VCaP (cell line): ENCODE measurements around the gene BHLHE40.

ENCODE experiments used
- H3K27ac ChIP-seq: fragments of 450-650 bp; 2 replicates; pipeline ENCODE4 v1.5.1; 2017
- CTCF ChIP-seq: fragments of 450-650 bp; conservative IDR thresholded peaks from 2 replicates; pipeline ENCODE4 v1.5.1; 2017; ENCODE audit warnings: mild to moderate bottlenecking, moderate library complexity

Gene BHLHE40

GRCh38 chr3:5029715-5030114 lies 50.5 kb downstream of the BHLHE40 start:
- no peak for TF ChIP-seq CTCF
- H3K27ac ChIP-seq = no peak overlapping the region

GRCh38 chr3:5030152-5030551 lies 50.9 kb downstream of the BHLHE40 start:
- H3K27ac ChIP-seq = no peak overlapping the region
- no peak for TF ChIP-seq CTCF

- no peak for TF ChIP-seq CTCF
- no peak overlapping the region for H3K27ac ChIP-seq
These were observed 53.6 kb downstream of the BHLHE40 start for GRCh38 chr3:5032844-5033243.
